K562 (cell line): Measurements from ENCODE around the gene MCEMP1. TPM values are rescaled to one million over a fixed set of nuclear protein-coding genes. Genes with fewer than 3 reads are reported as not detected.

Experiments
- ARHGAP35 ChIP-seq: fragments of 450-650 bp; IDR thresholded peaks from 2 replicates; pipeline ENCODE4 v1.6.1; 2018; ENCODE audit not compliant: partially characterized antibody
- BRD4 ChIP-seq: fragments of 200-600 bp; sonication (generic); IDR thresholded peaks from 2 replicates; pipeline ENCODE4 v1.6.1; 2017; ENCODE audit warnings: inconsistent platforms
- CBFB ChIP-seq: sonication (generic); formaldehyde crosslinking; IDR thresholded peaks from 2 replicates; pipeline ENCODE4 v1.4.0; 2020; ENCODE audit warnings: mild to moderate bottlenecking, missing genetic modification reagents
- EP300 ChIP-seq: IDR thresholded peaks from 2 replicates; pipeline ENCODE4 v1.6.1; 2012; ENCODE audit warnings: low read length, improper control_type of control experiment
- FOS ChIP-seq: IDR thresholded peaks from 3 replicates; pipeline ENCODE4 v1.6.1; 2011; ENCODE audit not compliant: insufficient read length; ENCODE audit errors: extremely low read depth
- GATA2 ChIP-seq: sonication (generic); formaldehyde crosslinking; IDR thresholded peaks from 2 replicates; pipeline ENCODE4 v1.4.0; 2020; ENCODE audit warnings: mild to moderate bottlenecking, missing genetic modification reagents
- MEF2D ChIP-seq: conservative IDR thresholded peaks from 2 replicates; pipeline ENCODE4 v1.6.1; 2016; ENCODE audit warnings: low read depth, missing genetic modification characterization, missing compliant biosample characterization
- MTA1 ChIP-seq: fragments of 450-650 bp; IDR thresholded peaks from 2 replicates; pipeline ENCODE4 v1.6.1; 2017; ENCODE audit warnings: borderline replicate concordance
- NELFE ChIP-seq: IDR thresholded peaks from 2 replicates; pipeline ENCODE4 v1.6.1; 2011; ENCODE audit warnings: mild to moderate bottlenecking; ENCODE audit not compliant: insufficient read depth, insufficient read length
- NFE2L1 ChIP-seq: fragments of 450-650 bp; IDR thresholded peaks from 2 replicates; pipeline ENCODE4 v1.6.1; 2016; ENCODE audit warnings: missing genetic modification characterization, low read depth, mild to moderate bottlenecking, missing compliant biosample characterization, moderate library complexity, borderline replicate concordance
- POLR2AphosphoS2 ChIP-seq: IDR thresholded peaks from 2 replicates; pipeline ENCODE4 v1.6.1; 2012; ENCODE audit warnings: low read length, improper control_type of control experiment
- PURB ChIP-seq: sonication (generic); formaldehyde crosslinking; IDR thresholded peaks from 2 replicates; pipeline ENCODE4 v1.9.0; 2021; ENCODE audit warnings: low read depth, mild to moderate bottlenecking, missing genetic modification reagents
- SMAD1 ChIP-seq: fragments of 150-350 bp; IDR thresholded peaks from 2 replicates; pipeline ENCODE4 v1.6.1; 2014; ENCODE audit warnings: low read length, low read depth; ENCODE audit not compliant: partially characterized antibody
- TSC22D4 ChIP-seq: fragments of 450-650 bp; IDR thresholded peaks from 2 replicates; pipeline ENCODE4 v1.6.1; 2016; ENCODE audit warnings: missing genetic modification characterization, missing biosample characterization, control low read depth
- WHSC1 ChIP-seq: IDR thresholded peaks from one replicate; pipeline ENCODE4 v1.6.1; 2012; ENCODE audit warnings: low read length, control low read depth, inconsistent platforms
- ZNF212 ChIP-seq: fragments of 450-650 bp; formaldehyde crosslinking; IDR thresholded peaks from 2 replicates; pipeline ENCODE4 v1.4.0; 2020; ENCODE audit warnings: mild to moderate bottlenecking
- ZNF239 ChIP-seq: fragments of 250-450 bp; sonication (Bioruptor Pico); IDR thresholded peaks from 2 replicates; pipeline ENCODE4 v1.4.0; 2020; ENCODE audit warnings: mild to moderate bottlenecking
- ZNF707 ChIP-seq: fragments of 250-450 bp; sonication (Bioruptor Pico); conservative IDR thresholded peaks from 2 replicates; pipeline ENCODE4 v1.8.0; 2022; ENCODE audit warnings: inconsistent platforms, mild to moderate bottlenecking, moderate library complexity
- ZNF75A ChIP-seq: fragments of 450-650 bp; formaldehyde crosslinking; IDR thresholded peaks from 2 replicates; pipeline ENCODE4 v1.4.0; 2020; ENCODE audit warnings: mild to moderate bottlenecking
- polyA plus RNA-seq, 8 experiments: library from polyadenylated mRNA; depleted of rRNA in 4 of 8; stranded (reverse) in 5 of 8; unstranded in 3 of 8; fragments of >200 nt; fragmentation: Nextera tagmentation in 2 of 8; fragmentation: Illumina TruSeq in 1 of 8; extraction: Ambion mirVana in 2 of 8; extraction: Trizol in 1 of 8; gene quantifications; 2 replicates each; pipeline versions ENCODE4 v1.2.1 to v1.2.3, GENCODE V29; 2011 to 2014; ENCODE audit warnings: inconsistent platforms in 1 of 8, missing spikeins in 1 of 8
- total RNA-seq, 7 experiments: library from RNA; depleted of rRNA in 6 of 7; stranded (reverse); fragments of >200 nt in 6 of 7; fragmentation: Illumina TruSeq in 2 of 7; extraction: Trizol in 2 of 7; gene quantifications; 2 replicates each; pipeline versions ENCODE4 v1.2.1 to v1.2.3, GENCODE V29; 2011 to 2021; ENCODE audit warnings: low replicate concordance in 1 of 7
- TF ChIP-seq, protein P1 (sequence below): fragments of 450-650 bp; IDR thresholded peaks from 2 replicates; pipeline ENCODE4 v1.6.1; 2016
- TF ChIP-seq, protein P2 (sequence below): sonication (generic); formaldehyde crosslinking; IDR thresholded peaks from 2 replicates; pipeline ENCODE4 v1.8.0; 2023; ENCODE audit warnings: mild to moderate bottlenecking, missing genetic modification reagents
- TF ChIP-seq, protein P3 (sequence below), 2 experiments: IDR thresholded peaks; 2 replicates each; pipeline ENCODE4 v1.6.1; 2012; ENCODE audit warnings: improper control_type of control experiment in 2 of 2, low read depth in 2 of 2, low read length in 2 of 2, borderline replicate concordance in 1 of 2
- TF ChIP-seq, protein P4 (sequence below): sonication (generic); formaldehyde crosslinking; IDR thresholded peaks from 2 replicates; pipeline ENCODE4 v1.8.0; 2022; ENCODE audit warnings: mild to moderate bottlenecking, missing genetic modification reagents
- TF ChIP-seq, protein P5 (sequence below): fragments of 250-450 bp; sonication (Bioruptor Pico); IDR thresholded peaks from 2 replicates; pipeline ENCODE4 v1.9.0; 2021; ENCODE audit warnings: mild to moderate bottlenecking

MCEMP1 gene
- total and polyA plus RNA-seq, 9 of the 15 experiments (the other 6 are each of a cell fraction or from before 2014, with no cell fraction given): 0.11 to 1.8 (median 0.51) TPM

DNA sequence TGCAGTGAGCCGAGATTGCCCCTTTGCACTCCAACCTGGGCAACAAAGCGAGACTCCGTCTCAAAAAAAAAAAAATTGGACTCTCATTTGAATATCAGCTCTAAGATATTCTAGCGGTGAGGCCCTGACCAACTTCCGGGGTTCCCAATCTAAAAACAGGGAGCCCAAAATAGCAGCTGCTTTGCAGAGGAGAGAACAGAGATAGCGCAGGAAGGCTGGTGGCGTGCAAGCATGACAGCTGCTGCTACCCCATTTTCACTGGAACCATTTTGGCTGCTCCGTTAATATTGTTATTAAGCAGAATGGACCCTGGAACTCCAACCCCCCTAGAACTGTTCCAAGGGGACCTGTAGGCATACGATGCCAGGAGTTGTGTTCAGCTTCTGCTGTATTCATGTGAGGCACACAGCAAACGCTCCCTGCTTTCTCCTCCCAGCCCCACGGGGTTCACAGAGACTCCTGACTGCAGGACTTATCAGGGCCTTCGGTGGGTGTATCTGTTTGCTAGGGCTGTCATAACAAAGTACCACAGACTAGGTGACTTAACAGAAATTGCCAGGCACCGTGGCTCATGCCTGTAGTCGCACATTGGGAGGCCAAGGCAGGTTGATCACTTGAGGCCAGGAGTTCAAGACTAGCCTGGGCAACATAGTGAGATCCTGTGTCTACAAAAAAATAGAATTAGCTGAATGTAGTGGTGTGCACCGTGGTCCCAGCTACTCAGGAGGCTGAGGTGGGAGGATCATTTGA lies 28.4 kb upstream of the MCEMP1 start (continued):
- no peak for TF ChIP-seq GATA2 (CRISPR knock-in tag)
- peak; percentile 87 for TF ChIP-seq MEF2D (tag)
- TF ChIP-seq, protein P1, sequence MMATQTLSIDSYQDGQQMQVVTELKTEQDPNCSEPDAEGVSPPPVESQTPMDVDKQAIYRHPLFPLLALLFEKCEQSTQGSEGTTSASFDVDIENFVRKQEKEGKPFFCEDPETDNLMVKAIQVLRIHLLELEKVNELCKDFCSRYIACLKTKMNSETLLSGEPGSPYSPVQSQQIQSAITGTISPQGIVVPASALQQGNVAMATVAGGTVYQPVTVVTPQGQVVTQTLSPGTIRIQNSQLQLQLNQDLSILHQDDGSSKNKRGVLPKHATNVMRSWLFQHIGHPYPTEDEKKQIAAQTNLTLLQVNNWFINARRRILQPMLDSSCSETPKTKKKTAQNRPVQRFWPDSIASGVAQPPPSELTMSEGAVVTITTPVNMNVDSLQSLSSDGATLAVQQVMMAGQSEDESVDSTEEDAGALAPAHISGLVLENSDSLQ: no peak
- no peak for TF ChIP-seq NFE2L1 (tag)
- TF ChIP-seq, protein P2, sequence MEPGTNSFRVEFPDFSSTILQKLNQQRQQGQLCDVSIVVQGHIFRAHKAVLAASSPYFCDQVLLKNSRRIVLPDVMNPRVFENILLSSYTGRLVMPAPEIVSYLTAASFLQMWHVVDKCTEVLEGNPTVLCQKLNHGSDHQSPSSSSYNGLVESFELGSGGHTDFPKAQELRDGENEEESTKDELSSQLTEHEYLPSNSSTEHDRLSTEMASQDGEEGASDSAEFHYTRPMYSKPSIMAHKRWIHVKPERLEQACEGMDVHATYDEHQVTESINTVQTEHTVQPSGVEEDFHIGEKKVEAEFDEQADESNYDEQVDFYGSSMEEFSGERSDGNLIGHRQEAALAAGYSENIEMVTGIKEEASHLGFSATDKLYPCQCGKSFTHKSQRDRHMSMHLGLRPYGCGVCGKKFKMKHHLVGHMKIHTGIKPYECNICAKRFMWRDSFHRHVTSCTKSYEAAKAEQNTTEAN (CRISPR knock-in tag): no peak
- no peak for TF ChIP-seq ZNF212
- TF ChIP-seq POLR2AphosphoS2: peak; percentile 90; the same call in 1 of the 2 replicates
- TF ChIP-seq ZNF707: no peak
- no peak for TF ChIP-seq BRD4
- peak; percentile 100 for TF ChIP-seq ZNF239 (CRISPR knock-in tag)
- no peak for TF ChIP-seq PURB
- no peak for TF ChIP-seq FOS
- no peak for TF ChIP-seq EP300
- no peak for TF ChIP-seq CBFB (CRISPR knock-in tag)
- TF ChIP-seq, protein P3, sequence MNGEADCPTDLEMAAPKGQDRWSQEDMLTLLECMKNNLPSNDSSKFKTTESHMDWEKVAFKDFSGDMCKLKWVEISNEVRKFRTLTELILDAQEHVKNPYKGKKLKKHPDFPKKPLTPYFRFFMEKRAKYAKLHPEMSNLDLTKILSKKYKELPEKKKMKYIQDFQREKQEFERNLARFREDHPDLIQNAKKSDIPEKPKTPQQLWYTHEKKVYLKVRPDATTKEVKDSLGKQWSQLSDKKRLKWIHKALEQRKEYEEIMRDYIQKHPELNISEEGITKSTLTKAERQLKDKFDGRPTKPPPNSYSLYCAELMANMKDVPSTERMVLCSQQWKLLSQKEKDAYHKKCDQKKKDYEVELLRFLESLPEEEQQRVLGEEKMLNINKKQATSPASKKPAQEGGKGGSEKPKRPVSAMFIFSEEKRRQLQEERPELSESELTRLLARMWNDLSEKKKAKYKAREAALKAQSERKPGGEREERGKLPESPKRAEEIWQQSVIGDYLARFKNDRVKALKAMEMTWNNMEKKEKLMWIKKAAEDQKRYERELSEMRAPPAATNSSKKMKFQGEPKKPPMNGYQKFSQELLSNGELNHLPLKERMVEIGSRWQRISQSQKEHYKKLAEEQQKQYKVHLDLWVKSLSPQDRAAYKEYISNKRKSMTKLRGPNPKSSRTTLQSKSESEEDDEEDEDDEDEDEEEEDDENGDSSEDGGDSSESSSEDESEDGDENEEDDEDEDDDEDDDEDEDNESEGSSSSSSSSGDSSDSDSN (IDR thresholded peaks at IDR 0.05; ENCODE audit: borderline replicate concordance in 1 of 2, low read depth in 2 of 2, low read length in 2 of 2): no peak
- TF ChIP-seq, protein P4, sequence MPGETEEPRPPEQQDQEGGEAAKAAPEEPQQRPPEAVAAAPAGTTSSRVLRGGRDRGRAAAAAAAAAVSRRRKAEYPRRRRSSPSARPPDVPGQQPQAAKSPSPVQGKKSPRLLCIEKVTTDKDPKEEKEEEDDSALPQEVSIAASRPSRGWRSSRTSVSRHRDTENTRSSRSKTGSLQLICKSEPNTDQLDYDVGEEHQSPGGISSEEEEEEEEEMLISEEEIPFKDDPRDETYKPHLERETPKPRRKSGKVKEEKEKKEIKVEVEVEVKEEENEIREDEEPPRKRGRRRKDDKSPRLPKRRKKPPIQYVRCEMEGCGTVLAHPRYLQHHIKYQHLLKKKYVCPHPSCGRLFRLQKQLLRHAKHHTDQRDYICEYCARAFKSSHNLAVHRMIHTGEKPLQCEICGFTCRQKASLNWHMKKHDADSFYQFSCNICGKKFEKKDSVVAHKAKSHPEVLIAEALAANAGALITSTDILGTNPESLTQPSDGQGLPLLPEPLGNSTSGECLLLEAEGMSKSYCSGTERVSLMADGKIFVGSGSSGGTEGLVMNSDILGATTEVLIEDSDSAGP (CRISPR knock-in tag): no peak
- no peak for TF ChIP-seq MTA1
- TF ChIP-seq, protein P5, sequence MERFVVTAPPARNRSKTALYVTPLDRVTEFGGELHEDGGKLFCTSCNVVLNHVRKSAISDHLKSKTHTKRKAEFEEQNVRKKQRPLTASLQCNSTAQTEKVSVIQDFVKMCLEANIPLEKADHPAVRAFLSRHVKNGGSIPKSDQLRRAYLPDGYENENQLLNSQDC (CRISPR knock-in tag): no peak
- no peak for TF ChIP-seq SMAD1
- peak; percentile 7 for TF ChIP-seq ARHGAP35
- TF ChIP-seq TSC22D4 (tag): no peak
- no peak for TF ChIP-seq WHSC1
- no peak for TF ChIP-seq NELFE
- no peak for TF ChIP-seq ZNF75A
